GM18858 (cell line): Measurements from ENCODE around the gene THEM4.
"Not testable (repeated sequence)": the region's sequence is repeated elsewhere in the genome, so short reads cannot be mapped to it uniquely, and the experiment has no call there.

Experiments
- ATAC-seq: cut with Tn5 transposase; IDR thresholded peaks from one replicate; pipeline ENCODE4 v1.9.1; 2021; ENCODE audit not compliant: unreplicated experiment

The THEM4 gene

DNA sequence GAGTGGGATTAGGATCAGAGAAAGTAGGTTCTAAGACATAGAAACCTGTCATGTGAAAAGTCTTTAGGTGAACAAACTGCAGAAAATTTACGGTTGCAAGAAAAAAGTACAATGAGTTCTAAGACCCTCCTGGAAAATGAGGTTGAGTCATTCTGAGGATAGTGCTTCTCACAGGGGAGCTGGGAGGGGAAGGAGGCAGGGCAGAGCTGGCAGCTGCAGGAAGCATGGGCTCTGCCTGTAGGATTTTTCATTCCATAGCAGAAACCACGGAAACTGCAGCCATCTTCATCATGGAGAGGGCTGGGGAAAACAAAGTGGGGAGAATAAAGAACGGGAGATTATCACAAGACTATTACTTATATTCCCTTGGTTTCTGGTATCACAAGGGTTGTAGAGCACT lies 25.8 kb upstream of the THEM4 start:
- no peak for ATAC-seq

DNA sequence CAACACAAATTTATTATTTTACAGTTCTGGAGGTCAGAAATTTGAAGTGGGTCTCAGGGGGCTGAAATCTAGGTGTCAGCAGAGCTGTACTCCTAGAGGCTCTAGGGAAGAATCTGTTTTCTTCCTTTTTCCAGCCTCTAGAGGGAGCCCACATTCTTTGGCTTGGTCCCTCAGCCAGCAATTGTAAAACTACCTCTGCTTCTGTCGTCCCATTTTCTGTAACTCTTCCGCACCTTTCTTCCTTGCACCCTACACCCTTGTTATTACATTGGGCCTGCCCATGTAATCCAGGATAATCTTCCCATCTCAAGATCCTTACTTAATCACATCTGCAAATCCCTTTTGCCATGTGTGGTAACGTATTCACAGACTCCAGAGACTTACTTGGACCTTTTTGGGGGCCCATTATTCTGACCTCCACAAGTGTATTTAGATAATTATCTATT lies 24.8 kb upstream of the THEM4 start:
- no peak for ATAC-seq

DNA sequence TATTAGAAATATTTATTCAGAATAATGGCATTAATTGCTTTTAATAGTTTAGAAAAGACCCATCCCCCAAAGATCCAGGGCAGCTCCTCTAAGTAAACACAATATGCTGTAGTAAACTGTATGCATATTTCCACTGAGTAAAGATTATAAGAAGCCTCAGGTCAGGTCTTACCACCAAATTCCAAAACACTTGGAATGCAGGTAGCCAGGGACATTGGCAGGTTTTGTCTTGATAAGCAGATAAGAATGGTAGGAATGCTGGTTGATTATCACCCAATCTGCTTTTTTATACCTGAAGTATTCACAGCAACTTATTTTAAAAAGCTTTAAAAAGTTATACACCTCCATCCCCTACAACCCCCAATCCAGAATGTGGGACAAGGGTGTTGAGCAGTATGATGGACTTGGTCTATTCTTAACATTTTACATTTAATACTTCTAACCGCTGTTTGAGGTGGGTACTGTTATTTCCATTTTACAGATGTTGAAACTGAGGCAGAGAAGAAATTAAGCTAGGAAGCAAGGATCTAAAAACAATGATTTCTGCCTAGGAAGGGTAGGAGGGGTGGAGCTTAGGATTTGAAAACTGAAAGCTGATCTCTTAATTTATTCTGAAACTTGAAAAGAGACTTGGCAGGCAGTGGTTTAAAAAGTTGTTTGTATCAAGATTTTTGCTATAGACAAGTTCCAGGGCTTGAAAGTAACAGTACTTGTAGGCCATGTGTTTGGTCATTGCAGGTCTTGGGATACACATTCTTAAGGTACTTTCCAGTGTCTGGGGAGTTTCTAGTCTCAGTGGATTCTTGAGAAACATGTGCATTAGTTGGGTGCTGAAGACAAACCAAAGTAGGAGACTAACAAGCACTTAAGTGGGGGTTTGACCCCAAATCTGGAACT lies 15.6 kb upstream of the THEM4 start:
- no peak for ATAC-seq

DNA sequence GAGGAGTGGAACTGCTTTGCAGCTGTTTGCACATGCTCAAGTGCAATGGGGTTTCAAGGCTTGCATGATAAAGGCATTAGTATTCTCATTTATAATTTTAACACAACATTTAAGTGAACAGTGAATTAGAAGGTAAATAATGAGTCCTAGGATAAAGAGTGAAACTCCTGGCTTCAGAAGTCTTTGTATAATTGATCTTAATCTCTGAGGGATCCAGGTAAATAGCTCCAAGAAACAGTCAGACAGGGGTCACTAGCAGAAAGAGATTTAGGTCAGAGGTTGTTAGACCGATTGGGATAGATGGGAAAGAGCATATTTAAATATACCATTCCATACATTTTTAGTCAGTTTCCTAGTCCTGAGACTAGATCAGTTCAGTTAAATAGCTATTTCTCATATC lies 14.1 kb upstream of the THEM4 start:
- ATAC-seq: no peak

DNA sequence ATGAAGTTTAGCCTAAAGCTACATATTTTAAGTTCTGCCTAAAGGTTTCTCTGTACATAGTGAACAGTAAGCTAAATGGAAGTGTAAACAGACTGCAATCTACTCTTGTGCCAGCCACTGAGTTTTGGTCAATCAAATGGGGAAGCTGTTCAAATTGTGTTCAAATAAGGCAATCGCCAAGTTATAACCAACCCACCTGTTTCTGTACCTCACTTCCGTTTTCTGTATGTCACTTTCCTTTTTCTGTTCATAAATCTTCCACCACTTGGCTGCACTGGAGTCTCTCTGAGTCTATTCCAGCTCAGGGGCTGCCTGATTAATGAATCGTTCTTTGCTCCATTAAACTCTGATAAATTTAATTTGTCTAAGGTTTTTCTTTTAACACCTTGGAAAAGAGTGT lies 10.8 kb upstream of the THEM4 start:
- ATAC-seq: no peak

DNA sequence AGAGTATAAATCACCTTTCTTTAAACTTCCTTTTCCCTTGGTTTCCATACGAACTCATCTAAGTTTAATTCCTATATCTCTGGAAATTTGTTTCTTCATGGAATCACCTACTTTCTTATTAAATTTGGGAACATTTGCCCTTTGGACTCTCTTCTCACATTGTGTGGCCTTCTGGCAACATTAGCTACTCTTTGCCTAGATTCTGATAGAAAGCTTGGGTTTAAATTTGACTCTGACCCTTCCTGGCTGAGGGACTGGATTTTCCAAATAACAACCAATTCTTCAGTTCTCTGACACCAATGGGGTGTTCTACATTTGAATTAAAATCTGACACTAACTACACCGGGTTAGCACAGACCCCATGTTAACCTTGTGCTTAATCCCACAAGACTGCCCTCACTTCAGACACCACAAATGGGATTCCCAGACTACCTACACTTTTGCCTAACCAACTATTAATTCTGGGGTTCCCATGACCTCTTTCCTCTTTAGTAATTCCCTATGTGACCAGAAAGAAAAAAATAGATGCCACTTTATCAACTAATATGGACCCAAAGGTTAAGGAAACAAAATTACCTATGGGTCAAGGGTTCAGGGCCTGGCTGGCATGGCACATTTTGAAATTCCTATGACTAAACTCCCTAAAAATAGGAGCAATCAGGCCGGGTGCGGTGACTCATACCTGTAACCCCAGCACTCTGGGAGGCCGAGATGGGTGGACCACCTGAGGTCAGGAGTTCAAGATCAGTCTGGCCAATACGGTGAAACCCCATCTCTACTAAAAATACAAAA lies 9.7 kb upstream of the THEM4 start:
- ATAC-seq: no peak

DNA sequence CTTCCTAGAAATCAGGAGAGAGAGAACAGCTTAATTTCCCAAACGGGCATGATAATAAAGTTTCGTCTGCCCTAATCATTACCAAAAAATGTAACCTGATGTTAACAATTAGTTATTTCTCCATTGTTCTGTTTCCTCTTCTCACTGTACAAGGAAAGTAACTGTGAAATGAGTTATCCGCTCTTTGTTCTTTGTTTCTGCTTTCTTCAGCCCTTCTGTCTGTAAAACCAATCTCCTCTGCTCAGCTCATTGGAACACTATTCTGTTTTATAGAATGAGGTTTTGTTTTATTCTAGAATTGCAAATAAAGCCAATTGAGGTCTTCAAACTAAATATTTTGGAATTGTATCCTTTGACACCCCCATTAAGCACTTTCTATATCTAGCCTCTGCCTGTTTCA lies 8.8 kb upstream of the THEM4 start:
- no peak for ATAC-seq

DNA sequence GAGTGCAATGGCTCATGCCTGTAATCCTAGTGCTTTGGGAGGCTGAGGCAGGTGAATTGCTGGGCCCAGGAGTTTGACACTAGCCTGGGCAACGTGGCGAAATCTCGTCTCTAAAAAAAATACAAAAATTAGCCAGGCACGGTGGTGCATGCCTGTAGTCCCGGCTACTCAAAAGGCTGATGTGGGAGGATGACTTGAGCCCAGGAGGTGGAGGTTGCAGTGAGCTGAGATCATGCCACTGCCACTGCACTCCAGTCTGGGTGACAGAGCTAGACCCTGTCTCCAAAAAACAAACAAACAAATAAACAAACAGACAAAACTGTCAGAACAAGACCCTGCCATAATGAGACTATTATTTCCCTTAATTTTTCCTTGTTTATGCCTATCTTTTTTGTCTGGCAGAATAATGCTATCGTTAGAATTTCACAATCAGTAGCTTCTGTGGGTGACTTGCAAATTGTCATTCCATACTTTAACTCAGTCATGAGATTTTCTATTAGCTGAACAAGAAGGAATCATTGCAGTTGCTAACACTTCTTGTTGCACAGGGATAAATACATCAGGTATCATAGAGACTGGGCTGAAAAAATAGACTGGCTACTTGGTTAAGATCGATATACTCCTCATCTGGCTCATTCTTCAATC lies 7.5 kb upstream of the THEM4 start:
- ATAC-seq: no peak

DNA sequence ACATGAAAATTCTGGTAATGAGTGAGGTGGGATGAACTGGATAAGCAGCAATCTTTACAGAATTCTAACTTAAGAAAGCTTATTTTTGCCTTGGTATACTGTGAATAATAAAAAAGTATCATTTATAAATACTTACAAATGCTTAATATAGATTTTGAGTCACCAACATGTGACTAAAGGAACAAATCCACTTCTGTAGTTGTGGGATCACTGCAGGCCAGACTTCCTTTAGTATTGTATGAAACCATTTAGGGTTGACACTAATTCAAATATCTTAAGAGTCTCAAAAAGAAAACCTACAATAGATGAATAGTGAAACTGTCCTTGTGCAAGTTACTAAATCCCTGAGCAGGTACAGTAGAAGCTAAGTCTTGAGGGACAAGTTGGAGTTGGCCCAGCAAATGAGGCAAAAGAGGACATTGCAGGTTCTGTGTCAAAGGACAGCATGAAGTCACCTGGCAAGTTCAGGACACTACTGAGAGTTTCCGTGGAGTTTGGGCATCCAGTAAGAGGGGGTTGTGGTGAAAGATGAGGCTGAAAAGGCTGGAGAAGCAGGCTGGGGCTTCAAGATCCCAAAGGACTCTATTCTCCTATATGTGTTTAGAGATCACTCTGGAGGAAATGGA lies 5.9 kb upstream of the THEM4 start:
- ATAC-seq: no peak

DNA sequence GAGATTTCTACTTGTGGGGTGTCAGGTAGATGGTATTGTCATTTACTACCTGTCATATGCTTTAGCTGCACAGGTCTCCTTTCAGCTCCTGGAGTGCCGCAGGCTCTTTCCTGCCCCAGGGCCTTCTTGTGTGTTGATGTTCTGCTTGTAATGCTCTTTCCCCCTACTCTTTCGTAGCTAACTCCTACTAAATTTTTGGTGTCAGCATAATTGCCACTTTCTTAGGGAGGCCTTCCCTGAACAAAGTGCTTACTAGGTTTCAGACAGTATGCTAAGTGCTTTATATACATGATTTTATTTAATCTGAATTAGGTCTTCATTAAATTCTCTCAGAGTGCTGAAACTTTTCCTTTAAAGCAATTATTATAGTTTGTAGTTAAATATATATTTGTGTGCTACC lies 4.8 kb upstream of the THEM4 start:
- no peak for ATAC-seq

DNA sequence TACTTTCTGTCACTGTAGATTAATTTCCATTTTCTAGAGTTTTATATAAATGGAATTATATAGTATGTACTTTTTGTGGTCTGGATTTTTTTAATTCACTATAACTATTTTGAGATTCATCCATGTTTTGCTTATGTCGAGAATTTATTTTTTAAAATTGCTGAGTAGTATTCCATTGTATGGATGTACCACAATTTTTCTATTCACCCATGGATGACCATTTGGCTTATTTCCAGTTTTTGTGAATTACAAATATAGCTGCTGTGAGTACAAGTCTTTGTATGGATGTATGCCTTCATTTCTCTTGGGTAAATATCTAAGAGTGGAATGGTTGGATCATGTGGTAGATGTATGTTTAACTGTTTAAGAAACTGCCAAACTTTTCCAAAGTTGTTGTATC lies 3.7 kb upstream of the THEM4 start:
- no peak for ATAC-seq

DNA sequence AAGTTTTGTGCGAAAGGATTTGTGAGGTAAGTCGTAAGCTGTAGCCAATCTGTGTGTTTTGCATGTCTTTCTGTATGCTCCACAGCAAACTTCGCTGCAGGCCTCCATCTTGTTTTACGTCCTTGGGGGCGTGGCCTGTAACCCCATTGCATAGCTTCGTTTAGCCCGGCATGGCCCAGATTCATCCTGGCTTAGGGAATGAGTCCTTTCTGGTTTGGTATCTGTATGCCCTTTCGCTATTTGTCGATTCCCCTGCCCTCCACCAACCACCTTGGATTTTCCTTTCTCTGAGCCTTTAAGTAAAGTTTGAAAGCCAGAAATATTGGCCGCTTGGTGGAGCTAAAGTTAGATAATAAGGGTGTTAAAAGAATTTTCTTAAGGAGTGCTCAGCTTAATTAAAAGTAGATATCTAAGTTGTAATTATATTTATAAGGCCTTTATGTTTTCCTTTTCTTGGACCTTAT lies 1.1 kb downstream of the THEM4 start:
- no peak for ATAC-seq

DNA sequence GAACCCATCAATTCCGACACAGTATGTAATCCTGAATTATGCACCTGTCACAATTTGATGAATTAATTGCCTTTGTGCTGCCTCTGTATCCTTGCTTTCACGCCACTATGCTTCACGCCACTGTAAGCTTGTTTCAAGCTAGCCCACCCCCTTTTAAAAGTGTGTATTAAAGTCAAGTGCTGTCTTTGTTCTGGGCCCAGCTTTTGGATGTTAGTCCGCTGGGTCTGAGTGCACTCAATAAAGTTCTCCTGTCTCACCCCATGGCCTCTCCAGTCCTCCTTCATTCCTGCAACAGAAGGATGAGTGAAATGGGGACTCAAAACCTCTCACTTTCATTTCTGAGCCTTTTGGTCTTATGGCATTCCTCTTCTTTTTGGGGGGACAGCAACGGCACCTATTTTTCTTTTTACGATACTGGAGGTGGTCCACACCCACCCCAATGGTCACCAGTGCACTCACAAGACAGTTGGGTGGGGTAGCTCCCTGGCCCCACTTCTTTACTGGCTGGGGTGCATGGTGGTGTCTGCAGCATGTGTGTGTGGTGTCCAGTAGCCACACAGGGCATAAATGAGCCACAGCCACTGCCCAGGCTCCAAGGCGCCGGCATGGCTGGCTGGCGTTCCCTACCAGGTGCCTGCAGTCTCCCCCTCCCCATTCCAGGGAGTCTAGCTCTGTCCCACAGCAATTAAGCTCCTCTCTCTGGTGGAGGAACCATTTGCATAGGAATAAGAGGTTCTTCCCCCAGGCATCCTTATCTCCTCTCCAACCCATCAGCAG lies 1.8 kb downstream of the THEM4 start:
- ATAC-seq: no peak

DNA sequence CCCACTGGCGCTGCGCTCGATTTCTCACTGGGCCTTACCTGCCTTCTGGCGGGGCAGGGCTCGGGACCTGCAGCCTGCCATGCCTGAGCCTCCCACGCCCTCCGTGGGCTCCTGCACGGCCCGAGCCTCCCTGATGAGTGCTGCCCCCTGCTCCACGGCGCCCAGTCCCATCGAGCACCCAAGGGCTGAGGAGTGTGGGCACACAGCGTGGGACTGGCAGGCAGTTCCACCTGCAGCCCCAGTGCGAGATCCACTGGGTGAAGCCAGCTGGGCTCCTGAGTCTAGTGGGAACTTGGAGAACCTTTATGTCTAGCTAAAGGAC lies 3.0 kb downstream of the THEM4 start:
- not testable (repeated sequence) for ATAC-seq

DNA sequence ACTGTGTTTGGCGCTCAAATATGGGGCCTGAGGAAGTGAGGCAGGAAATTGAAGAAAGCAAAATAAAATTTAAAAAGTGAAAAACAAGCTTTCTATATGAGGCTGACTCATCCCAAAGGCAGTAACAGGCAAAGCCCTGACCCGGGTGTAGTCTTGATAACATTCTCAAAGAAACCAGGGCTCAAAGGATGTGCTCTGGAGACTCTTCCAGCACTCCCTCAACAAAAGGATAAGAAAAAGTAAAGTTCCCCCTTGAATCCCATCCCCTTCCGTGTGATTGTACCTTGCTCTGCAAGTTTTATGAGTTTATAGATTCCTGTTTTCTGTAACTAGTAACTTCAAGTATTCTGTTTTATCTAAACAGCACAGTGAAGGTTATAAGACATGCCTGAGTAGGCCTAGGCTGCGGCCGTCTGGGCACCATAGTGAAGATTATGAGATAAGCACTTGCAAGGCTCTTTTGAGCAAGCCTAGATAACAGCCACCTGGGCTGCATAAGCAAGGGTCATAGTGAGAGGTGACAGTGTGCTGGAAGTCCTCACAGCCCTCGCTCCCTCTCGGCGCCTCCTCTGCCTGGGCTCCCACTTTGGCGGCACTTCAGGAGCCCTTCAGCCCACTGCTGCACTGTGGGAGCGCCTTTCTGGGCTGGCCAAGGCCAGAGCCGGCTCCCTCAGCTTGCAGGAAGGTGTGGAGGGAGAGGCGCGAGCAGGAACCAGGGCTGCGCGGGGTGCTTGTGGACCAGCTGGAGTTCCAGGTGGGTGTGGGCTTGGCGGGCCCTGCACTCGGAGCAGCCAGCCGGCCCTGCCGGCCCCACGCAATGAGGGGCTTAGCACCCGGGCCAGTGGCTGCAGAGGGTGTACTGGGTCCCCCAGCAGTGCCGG lies 3.6 kb downstream of the THEM4 start:
- not testable (repeated sequence) for ATAC-seq

DNA sequence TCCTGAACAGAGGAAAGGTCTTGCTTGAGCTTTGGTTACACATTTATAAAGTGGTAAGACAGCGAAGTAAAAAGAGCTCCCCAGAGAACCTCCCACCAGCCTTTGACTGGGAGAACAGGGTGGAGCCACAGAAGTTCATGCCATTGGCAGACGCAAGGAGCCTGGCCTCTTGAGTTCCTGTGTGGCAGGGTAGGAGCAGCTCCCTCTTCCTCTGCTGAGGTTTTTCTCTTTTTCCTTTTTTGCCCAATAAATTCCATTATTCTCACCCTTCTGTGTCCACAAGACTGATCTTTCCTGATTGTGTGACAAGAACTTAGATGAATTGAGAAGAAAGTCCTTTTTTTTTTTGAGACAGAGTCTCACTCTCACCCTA lies 4.3 kb downstream of the THEM4 start:
- ATAC-seq: no peak

DNA sequence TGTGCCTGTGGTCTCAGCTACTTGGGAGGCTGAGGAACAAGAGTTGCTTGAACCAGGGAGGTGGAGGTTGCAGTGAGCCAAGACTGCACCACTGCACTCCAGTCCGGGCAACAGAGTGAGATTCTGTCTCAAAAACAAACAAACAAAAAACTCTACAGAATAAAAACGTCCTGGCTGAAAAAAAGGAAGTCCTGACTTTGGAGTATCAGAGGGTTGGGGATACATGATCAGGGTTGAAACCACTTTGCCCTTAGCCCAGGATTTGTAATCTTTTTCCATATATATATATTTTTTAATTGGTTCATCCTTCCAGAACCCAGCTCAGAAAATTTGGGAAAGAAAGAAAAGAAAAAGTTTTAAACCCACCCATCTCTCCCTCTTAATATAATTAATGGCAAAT lies 6.5 kb downstream of the THEM4 start:
- ATAC-seq: no peak

DNA sequence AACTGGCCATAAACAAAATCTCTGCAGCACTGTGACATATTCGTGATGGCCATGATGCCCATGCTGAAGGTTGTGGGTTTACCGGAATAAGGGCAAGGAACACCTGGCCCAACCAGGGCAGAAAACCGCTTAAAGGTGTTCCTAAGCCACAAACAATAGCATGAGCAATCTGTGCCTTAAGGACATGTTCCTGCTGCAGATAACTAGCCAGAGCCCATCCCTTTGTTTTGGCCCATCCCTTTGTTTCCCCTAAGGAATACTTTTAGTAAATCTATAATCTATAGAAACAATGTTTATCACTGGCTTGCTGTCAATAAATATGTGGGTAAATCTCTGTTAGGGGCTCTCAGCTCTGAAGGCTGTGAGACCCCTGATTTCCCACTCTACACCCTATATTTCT lies 8.5 kb downstream of the THEM4 start:
- not testable (repeated sequence) for ATAC-seq

DNA sequence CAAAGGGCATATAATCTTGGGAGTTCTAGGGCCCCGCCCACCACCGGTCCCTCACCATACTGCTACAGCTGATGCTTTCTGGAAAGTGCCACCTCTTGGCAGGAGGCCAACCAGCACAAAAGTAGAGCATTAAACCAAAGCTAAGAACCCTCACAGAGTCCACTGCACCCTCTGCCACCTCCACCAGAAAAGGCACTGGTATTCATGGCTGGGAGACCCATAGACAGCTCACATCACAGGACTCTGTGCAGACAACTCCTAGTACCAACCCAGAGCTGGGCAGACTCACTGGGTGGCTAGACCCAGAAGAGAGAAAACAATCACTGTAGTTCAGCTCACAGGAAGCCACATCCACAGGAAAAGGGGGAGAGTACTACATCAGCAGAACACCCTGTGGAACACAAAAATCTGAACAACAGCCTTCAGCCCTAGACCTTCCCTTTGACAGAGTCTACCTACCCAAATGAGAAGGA lies 10.8 kb downstream of the THEM4 start:
- no peak for ATAC-seq
